ENCODE results near the gene RTN4RL1. TPM values are rescaled to one million over a fixed set of nuclear protein-coding genes. Genes with fewer than 3 reads are reported as not detected.
A peak's percentile ranks its signal among the peaks of the same experiment; 100 is the strongest.

The RTN4RL1 gene
- 1 to 10 TPM; 1.6 to 8.7 (median 3.9) TPM for polyA plus RNA-seq

- H3K27ac ChIP-seq (ENCODE audit: low read depth, low read length): no peak within 1 kb of the TSS
- 0 to 1% (median 1%) methylated on average over 27 to 47 of the region's 47 CpGs for WGBS, 3 donors
Observed at GRCh38 chr17:2025220-2025621, at the start of gene RTN4RL1. TSS of gene RTN4RL1 (minus strand) at chr17:2025334. CDS start at chr17:2024865, 469 bp downstream.

DNA sequence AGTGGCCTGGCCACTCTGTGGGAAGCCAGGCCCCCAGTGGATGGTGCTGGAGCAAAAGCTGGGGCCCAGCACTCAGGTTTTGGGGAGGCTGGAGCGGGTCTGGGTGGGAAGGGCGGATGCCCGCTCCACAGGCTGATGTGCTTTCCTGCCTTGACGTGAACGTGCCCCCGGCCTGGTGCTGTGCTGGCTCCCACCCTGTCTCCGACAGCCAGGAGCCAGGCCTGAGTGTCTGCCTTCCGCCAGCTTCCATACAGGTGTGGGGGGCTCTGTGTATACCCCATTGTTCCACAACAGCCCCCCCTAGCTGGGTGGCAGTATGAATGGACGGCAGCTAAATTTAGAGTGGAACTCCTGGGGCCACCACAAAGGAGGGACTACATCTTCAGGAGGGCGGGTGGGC is 49.8 kb upstream of the RTN4RL1 start:
- H3K27ac ChIP-seq (ENCODE audit: low read depth, low read length): no peak overlapping the region
- 75 to 84% (median 75%) methylated on average over 10 of the region's 10 CpGs for WGBS, 3 donors

DNA sequence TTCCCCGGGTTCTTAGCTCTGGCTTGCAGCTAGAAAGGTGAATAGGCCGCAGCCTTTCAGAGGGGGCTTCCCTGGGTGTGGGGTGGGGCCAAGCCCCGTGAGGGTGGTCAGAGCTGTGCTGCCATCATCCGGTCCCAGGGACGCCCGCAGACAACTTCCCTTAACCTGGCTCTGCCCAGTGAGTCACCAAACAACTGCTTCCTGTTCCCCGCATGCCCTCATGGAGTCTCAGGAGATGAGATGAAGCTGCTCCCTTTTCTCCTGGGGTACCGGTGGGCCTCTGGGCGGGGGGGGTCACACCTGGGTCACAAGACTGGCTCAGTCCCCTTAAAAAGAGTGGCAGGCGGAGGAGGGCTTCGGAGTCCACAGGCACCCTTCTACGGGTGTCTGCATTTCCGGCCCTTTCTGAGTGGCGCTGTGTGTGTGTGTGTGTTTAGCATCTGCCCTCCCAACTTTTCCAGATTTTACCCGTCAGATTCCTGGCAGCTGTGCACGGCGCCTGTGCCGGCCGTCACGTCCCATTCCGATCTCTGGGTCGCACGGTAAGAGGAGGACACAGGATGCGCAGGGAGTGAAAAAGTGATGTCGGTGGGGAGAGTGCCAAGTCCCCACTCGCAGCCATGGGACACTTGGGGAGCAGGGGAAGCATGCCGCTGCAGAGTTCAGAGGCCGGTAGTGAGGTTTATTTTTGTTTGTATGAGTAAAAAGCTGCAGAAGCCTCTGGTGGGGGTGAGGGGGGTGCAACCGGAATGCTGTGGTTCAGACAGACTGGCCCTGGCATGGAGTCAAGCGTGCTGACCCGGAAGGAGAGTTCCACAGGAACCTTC is 46.5 kb upstream of the RTN4RL1 start:
- peak overlapping the region; percentile 48 for H3K27ac ChIP-seq (ENCODE audit: low read depth, low read length)
- 49 to 83% (median 53%) methylated on average over 30 to 31 of the region's 31 CpGs for WGBS, 3 donors

DNA sequence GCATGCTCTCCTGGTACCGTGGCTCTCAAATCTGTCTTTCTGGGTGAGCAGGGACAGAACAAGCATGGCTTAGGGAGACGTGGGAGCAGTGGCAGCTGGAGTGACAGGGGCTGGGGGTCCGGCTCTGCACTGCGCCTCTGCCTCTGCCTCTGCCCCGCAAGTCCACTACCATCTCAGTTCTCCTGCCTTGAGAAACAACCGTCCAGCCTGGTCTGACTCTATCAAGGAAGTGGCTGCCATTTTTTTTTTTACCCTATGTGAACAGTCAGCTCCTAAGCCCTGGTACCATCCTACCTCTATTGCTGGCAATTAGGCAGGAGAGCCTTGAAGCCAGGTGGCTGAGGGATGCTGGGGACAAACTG is 45.9 kb upstream of the RTN4RL1 start:
- WGBS, 3 donors: 82 to 88% (median 82%) methylated on average over 6 of the region's 6 CpGs
- peak overlapping the region; percentile 48 for H3K27ac ChIP-seq (ENCODE audit: low read depth, low read length)

- 74 to 83% (median 76%) methylated on average over 13 of the region's 13 CpGs for WGBS, 3 donors
- no peak overlapping the region for H3K27ac ChIP-seq (ENCODE audit: low read depth, low read length)
Observed at GRCh38 chr17:2070241-2071023, 45.3 kb upstream of the RTN4RL1 start.

GRCh38 chr17:2068519-2069051 is 43.5 kb upstream of the RTN4RL1 start:
- H3K27ac ChIP-seq (ENCODE audit: low read depth, low read length): no peak overlapping the region
- 62 to 78% (median 62%) methylated on average over 15 of the region's 15 CpGs for WGBS, 3 donors

GRCh38 chr17:2068031-2068518 is 42.9 kb upstream of the RTN4RL1 start:
- H3K27ac ChIP-seq (ENCODE audit: low read depth, low read length): no peak overlapping the region
- WGBS, 3 donors: 60 to 73% (median 66%) methylated on average over 6 of the region's 6 CpGs

- peak overlapping the region; percentile 49 for H3K27ac ChIP-seq (ENCODE audit: low read depth, low read length)
- WGBS, 3 donors: 37 to 65% (median 37%) methylated on average over 5 of the region's 5 CpGs
Observed at GRCh38 chr17:2067608-2068024, 42.5 kb upstream of the RTN4RL1 start.

GRCh38 chr17:2067048-2067561 is 42.0 kb upstream of the RTN4RL1 start:
- WGBS, 3 donors: 45 to 79% (median 62%) methylated on average over 14 of the region's 14 CpGs
- peak overlapping the region; percentile 49 for H3K27ac ChIP-seq (ENCODE audit: low read depth, low read length)

GRCh38 chr17:2065949-2066400 is 40.8 kb upstream of the RTN4RL1 start:
- WGBS, 3 donors: 66 to 84% (median 67%) methylated on average over 10 of the region's 10 CpGs
- peak overlapping the region; percentile 67 for H3K27ac ChIP-seq (ENCODE audit: low read depth, low read length)

DNA sequence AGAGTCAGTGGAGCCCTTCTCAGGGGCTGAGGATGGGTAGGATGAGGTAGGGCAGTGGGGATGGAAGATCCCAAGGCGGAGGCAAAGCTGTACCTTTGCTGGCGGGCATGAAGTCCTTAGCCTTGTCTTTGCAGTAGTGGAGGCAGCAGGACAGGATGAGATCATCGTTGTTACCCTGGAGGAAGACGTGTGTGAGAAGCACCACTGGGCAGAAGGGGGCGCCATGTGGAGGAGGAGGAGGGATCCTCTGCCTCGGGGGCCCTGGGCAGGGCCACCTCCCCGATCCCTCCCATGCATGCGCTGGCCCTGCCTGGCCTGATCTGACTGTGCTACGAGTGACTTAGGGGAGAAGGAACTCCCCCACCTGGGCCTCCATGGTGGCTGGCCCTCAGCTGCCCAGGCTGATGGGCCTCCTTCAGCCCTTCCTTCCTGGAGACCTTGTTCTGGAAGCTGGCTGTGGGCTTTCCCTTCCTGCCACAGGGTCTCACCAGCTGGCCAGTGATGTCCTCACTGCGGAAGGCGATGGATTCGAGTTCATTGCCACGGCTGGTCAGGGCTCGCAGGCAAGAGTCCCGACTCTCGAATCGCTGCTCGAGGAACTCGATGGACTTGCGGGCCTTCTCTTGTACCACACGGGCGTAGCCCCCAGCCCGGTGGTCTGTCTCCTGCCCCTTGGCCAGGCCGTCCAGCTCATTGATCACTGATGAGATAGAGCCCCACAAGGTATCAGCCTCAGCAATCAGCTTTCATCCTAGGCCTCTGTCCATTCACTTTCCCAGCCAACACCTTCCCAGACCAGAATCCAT is 40.0 kb upstream of the RTN4RL1 start:
- no peak overlapping the region for H3K27ac ChIP-seq (ENCODE audit: low read depth, low read length)
- WGBS, 3 donors: 75 to 85% (median 77%) methylated on average over 23 to 24 of the region's 24 CpGs

DNA sequence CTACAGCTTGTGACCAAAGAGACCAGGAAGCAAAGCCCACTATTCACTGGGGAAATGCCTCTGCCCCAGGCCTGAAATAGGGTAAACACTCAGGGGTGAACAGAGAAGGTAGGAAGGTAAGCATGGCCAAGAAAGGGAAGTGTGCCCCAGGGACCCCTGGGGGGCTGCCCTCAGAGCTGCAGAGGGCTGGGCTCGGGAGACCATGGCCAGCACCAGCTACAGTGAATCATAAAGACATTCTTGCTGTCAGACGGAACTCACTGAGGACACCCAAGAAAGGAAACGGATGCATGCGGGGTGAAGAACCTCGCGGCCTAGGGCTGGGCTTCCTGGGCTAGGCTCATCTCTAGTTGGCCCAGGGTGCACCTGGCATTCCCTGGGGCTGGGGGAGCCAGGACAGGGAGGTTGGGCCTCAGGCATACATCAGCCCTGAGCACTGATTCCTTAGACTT is 39.4 kb upstream of the RTN4RL1 start:
- WGBS, 3 donors: 61 to 83% (median 62%) methylated on average over 6 of the region's 6 CpGs
- H3K27ac ChIP-seq (ENCODE audit: low read depth, low read length): peak overlapping the region; percentile 35

- WGBS, 3 donors: 58 to 75% (median 63%) methylated on average over 5 of the region's 5 CpGs
- peak overlapping the region; percentile 35 for H3K27ac ChIP-seq (ENCODE audit: low read depth, low read length)
Observed at GRCh38 chr17:2064147-2064489, 39.0 kb upstream of the RTN4RL1 start.

DNA sequence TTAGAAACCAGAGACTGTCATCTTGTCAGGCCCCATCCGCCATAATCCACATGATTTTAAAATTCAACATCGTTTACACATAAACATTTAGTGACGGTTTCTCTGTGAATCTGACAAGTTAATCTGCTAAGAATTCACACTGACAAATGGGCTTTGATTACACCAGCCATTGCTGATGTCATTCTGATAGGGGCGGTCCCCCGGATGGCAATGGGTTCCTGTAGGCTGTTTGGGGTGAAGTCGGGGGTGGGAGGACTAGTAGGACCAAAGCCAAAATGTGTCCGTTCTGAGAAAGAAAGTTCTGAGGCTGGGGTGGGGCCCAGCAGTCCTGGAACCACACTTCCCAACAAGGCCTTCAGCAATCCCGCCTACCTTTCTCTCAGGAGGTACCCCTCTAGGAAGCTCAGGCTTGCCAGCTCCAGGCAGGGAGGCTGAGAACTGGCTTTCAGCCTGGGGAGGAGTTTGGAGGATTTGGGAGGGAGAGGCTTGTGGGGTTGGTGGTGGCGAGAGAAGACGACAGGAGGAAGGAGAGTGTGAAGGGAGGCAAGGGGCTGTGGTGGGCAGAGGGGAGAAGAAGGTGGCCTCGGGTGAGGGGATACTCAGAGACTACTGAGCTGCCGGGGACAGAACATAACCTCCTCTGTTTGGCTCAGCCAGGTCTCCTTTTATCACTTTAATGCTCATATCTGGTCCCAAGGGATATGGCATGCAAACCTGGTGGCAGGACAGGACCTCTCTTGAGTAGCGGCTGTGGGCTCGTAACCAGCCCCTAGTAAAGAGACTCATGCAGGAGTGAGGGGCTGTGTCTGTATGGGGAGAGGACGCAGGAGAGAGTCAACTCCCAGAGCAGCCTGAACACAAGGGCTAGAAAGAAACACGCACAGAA is 38.4 kb upstream of the RTN4RL1 start:
- 60 to 80% (median 61%) methylated on average over 16 of the region's 16 CpGs for WGBS, 3 donors
- H3K27ac ChIP-seq (ENCODE audit: low read depth, low read length): peak overlapping the region; percentile 35

DNA sequence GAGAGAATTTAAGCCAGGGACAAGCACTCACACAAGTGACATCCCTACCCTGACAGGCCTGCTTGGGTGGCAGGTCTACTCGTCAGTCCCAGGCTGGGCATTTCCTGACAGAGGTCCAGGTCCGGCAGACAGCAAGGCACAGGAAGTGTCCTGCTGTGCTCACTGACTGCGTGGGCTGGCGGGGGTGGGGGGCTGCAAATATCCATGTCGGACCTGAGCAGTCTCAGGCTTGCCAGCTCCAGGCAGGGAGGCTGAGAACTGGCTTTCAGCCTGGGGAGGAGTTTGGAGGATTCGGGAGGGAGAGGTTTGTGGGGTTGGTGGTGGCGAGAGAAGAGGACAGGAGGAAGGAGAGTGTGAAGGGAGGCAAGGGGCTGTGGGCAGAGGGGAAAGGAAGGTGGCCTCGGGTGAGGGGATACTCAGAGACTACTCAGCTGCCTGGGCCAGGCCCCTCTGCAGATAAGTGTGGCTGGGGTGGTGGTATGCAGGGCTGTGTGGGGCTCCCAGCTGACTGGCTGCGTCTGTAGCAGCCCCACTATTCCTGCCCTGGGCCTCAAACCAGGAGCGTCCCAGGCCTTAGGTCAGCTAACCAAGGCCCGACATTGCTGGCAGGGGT is 37.5 kb upstream of the RTN4RL1 start:
- 34 to 69% (median 47%) methylated on average over 11 of the region's 11 CpGs for WGBS, 3 donors
- H3K27ac ChIP-seq (ENCODE audit: low read depth, low read length): no peak overlapping the region

- 75 to 83% (median 75%) methylated on average over 15 to 17 of the region's 17 CpGs for WGBS, 3 donors
Observed at GRCh38 chr17:2061441-2061958, 36.4 kb upstream of the RTN4RL1 start.

More at GRCh38 chr17:2061441-2061958, 36.4 kb upstream of the RTN4RL1 start:
- H3K27ac ChIP-seq (ENCODE audit: low read depth, low read length): no peak overlapping the region

Data from adipose tissue (tissue), 3 donors.